GM21529 (cell line): Measurements from ENCODE around the gene SUPT5H.

ENCODE experiments used
- ATAC-seq: cut with Tn5 transposase; IDR thresholded peaks from one replicate; pipeline ENCODE4 v1.9.1; 2021; ENCODE audit not compliant: unreplicated experiment

SUPT5H gene

GRCh38 chr19:39409208-39410016 is 36.0 kb upstream of the SUPT5H start:
- ATAC-seq: no peak

- no peak for ATAC-seq
Observed at GRCh38 chr19:39410017-39410830, 35.2 kb upstream of the SUPT5H start.

GRCh38 chr19:39410831-39411080 is 34.6 kb upstream of the SUPT5H start:
- no peak for ATAC-seq

GRCh38 chr19:39411081-39411831 is 34.1 kb upstream of the SUPT5H start:
- no peak for ATAC-seq

- ATAC-seq: peak; percentile 24
Observed at GRCh38 chr19:39411832-39412099, 33.6 kb upstream of the SUPT5H start.

- peak; percentile 50 for ATAC-seq
Observed at GRCh38 chr19:39412100-39412866, 33.1 kb upstream of the SUPT5H start, which contains the start of gene PLEKHG2. Gene PLEKHG2, plus strand, starts transcription at chr19:39412669. Its CDS starts 1,418 bp downstream, at chr19:39414087.

GRCh38 chr19:39412867-39413271 is 32.5 kb upstream of the SUPT5H start:
- no peak for ATAC-seq

GRCh38 chr19:39413272-39413910 is 32.0 kb upstream of the SUPT5H start:
- ATAC-seq: no peak

- ATAC-seq: no peak
Observed at GRCh38 chr19:39413911-39414608, 31.3 kb upstream of the SUPT5H start.

- no peak for ATAC-seq
Observed at GRCh38 chr19:39415111-39416046, 30.0 kb upstream of the SUPT5H start.

- no peak for ATAC-seq
Observed at GRCh38 chr19:39416152-39417120, 28.9 kb upstream of the SUPT5H start.

- ATAC-seq: no peak
Observed at GRCh38 chr19:39417463-39418181, 27.8 kb upstream of the SUPT5H start.

GRCh38 chr19:39419003-39419402 is 26.4 kb upstream of the SUPT5H start:
- no peak for ATAC-seq

- ATAC-seq: no peak
Observed at GRCh38 chr19:39420769-39421168, 24.6 kb upstream of the SUPT5H start.

- no peak for ATAC-seq
Observed at GRCh38 chr19:39422020-39422419, 23.4 kb upstream of the SUPT5H start.

GRCh38 chr19:39423258-39424086 is 21.9 kb upstream of the SUPT5H start:
- ATAC-seq: no peak
